NCI-H2107 (cell line): ENCODE data around the gene TBCC.
"Not testable (repeated sequence)": the region's sequence is repeated elsewhere in the genome, so short reads cannot be mapped to it uniquely, and the experiment has no call there.

Source experiments
- DNase-seq: peaks from one replicate; lab custom pipeline; 2025; lab: John Stamatoyannopoulos, UW

Gene TBCC

DNA sequence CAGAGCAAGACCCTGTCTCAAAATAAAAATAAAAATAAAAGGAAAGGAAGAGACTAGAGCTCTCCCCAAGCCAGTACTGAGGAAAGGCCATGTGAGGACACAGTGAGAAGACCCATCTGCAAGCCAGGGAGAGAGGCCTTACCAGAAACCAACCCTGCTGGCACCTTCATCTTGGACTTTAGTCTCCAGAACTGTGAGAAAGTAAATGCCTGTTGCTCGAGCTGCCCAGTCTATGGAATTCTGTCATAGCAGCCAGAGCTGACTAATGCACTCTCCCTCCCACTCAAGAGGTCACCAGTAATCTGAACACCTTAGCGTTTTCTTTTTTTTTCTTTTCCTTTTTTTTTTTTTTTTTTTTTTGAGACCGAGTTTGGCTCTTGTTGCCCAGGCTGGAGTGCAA, 16.2 kb downstream of the TBCC start:
- no peak for DNase-seq

DNA sequence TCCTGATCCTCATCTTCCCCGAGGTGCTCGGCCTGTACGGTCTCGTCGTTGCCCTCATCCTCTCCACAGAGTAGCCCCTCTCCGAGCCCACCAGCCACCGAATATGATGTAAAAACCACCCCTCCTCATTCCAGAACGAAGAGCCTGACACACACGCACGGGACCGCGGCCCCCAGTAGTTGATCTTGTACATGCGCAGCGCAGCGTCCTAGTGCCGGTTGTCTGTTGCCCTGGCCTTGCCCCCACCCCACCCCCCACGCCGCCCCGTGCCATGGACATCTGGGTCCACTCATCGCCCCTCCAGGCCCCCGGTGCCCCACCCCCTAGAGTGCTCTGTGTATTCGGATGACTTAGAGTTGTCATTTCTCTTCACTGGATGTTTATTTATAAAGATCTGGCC, 18.3 kb downstream of the TBCC start:
- DNase-seq: no peak

DNA sequence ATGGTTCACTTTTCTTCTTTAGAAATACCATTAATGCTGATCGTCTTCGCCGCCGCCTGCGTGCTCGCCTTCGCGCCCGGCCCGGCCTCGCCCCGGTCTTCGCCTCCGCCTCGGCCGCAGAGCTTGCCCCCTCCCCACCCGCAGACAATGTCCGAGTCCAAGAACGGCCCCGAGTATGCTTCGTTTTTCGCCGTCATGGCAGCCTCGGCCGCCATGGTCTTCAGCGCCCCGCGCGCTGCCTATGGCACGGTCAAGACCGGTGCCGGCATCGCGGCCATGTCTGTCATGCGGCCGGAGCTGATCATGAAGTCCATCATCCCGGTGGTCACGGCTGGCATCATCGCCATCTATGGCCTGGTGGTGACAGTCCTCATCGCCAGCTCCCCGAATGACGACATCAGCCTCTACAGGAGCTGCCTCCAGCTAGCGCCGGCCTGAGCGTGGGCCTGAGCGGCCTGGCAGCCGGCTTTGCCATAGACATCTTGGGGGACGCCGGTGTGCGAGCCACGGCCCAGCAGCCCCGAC, 18.8 kb downstream of the TBCC start:
- no peak for DNase-seq

DNA sequence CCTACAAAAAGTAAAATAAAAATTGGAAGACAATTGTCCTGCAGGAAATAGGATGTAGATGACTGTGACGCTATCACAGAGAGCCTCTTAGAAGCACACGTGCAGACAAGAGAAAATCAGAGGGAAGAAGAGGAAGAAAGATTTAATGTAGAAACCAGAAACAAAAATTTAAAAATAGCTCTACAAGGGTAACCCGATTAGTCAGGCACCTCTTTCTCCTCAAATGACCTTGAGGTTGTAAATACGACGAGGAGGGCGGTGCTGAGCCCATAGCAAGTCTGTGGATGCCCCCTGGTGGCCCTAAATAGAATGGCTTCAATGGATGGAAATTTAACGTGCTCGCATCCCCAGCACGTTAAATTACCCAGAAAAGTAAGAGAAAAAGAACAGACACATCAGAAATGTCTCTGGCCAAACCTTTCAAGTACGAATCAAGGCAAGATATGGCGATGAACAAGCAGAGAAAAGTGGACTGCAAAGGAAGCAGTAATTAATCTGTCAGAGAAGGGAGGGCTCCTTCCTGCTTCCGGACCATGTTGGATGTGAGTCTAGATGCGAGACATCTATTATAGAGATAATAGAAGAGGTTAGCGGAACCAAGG, 19.3 kb downstream of the TBCC start:
- DNase-seq: peak; percentile 21

DNA sequence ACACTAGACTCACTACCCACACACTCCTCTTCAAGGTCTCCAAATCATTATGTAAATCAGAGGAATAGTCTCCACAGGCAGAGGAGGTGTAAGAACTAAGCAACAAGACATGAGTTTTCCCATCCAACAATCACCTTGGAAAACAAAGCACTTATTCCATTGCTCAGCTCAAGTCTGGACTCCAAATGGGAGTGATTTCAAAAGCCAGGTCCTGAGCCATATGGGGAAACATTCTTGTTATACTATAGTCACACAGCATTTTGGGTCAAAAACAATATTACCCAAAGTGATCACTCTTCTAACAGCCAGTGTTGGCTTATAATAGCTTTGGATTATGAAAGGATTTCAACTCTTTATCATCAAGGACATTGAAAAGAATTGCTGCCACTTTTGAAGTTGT, 19.9 kb downstream of the TBCC start:
- no peak for DNase-seq

DNA sequence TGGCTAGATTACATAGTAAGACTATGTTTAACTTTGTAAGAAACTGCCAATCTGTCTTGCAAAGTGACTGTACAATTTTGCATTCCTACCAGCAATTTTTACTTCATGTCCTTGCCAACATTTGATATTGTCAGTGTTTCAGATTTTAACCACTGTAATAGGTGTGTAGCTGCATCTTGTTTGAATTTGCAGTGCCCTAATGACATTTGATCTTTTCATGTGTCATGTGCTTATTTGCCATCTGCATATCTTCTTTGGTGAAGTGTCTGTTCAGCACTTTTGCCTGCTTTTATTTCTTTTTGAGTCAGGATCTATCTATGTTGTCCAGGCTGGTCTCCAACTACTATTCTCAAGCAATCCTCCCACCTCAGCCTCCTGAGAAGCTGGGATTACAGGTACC, 21.1 kb downstream of the TBCC start:
- DNase-seq: no peak

DNA sequence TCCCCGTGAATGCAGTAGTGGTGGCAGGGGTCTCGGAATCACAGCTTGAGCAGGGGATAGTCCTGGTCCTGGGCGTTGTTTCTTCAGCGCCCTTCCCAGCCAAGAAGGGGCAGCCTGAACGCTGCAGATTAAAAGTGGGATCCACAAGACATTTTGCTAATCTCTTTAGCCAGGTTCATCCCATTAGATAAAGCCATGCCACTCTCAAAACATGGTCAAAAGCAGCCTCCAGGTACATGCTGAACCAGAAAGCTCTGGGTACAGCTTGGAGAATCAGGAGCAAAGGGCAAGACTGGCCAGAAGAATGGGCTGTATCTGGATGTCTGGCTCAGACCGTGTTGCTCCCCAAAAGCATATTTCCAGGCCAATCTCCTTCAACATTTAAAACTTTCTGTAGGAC, 23.4 kb downstream of the TBCC start, which contains the start of gene PRPH2:
TSS of gene PRPH2 (minus strand) at position 101 of the 400 bp plus-strand sequence. CDS start 263 bp downstream, outside the sequence.
- no peak for DNase-seq

DNA sequence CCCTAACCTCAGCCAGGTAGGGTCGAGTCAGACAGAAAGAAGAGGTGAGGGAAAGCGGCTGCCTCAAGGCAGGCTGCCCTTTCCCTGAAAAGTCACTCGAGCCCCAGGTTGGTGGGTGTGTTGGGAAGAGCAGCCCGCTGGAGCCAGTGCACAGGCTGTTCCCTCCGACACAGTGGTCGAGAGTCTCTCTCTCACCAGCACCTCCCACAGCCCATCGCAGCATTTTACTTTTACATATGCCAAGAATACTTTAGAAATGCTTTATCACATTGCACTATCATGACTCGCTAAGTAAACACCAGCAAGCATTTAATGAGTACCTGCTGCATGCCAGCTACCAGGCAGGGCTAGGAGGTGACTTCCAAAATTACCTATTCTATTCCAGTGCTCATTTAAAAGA, 25.2 kb downstream of the TBCC start:
- no peak for DNase-seq

DNA sequence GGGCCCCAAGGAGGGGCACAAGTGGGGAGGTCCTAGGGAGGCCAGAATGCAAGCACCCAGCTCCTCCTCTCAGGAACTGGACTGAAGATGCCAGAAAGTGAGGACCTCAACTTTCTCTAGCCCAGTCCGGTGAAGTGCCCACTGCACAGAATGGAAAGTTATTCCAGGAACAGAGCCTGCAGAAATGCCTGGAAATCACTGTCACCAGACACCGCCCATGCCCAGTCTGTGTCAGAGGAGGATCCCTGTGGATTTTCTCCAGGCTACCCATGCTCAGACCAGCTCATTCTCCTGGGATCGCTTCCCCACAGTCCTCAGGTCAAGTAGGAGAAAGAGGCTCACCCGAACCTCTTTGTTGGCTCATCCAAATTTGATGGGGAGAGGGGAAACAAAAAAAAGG, 30.0 kb downstream of the TBCC start:
- no peak for DNase-seq

DNA sequence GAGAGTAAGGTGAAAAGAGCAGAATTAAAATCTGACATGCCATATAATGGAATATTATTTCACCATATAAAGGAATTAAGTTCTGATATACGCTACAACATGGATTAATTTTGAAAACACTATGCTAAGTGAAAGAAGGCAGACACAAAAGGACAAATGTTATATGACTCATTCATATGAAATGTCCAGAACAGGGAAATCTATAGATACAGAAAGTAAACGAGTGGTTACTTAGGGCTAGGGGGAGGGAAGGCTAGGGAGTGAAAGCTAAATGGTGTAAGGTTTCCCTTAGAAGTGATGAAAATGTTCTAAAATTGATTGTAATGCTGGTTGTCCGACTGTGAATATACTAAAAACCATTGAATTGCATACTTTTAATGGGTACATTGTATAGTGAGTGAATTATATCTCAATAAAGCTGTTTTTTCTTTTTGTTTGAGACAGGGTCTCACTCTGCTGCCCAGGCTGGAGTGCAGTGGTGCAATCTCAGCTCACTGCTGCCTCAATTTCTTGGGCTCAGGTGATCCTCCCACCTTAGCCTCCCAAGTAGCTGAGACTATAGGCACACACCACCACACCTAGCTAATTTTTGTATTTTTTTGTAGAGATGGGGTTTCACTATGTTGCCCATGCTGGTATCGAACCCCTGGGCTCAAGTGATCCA, 31.7 kb downstream of the TBCC start:
- no peak for DNase-seq

DNA sequence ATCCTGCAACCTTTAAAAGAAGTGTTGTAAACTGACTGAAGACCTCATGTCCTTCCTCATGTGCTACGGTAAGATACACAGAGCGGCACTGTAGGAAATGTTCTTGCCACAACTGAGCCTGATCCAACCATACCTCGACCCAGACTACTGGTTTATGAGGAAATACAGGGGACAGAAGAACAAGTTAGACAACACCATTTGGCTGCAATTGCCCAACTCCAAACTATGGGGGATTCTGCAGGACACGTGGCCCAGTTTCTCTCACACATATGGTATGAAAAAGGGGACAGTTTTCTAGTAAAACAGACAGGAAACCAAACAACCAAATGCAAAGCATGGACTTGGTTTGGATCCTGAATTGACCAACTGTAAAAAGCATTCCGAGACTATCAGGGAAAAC, 34.0 kb downstream of the TBCC start:
- no peak for DNase-seq

DNA sequence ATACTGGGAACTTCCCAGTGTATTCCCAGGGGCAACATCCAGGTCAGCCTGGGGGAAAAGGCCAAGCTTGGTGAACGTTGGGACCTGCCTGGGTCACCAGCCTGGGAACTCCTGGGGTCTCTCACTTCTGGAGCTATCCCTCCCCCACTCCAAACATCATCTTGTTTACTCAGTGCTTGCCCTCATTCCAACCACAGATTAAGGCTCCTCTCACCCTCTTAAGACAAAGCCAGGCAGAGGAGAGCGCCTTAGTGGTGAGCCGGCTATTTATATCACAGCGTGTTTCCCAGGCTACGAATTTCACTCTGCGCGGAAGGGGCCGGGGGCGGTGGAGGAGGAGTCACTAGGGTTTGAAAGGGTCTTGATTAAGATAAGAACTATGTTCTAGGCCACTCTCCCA, 35.6 kb downstream of the TBCC start:
- no peak for DNase-seq

DNA sequence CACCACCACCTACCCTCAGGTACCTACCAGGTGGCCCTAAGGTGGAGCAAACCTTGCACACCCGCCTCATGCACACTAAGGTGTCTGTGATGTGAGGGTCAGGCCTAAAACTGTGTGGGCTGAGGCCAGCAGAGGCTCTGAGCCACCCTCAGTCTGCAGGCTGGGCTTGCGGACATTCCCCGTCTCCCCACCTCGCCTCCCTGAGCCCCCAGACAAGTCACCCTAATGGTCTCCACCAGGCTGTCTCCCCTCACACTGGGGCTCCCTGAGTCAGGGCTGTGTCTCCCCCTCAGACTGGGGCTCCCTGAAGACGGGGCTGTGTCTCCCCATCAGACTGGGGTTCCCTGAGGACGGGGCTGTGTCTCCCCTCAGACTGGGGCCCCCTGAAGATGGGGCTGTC, 36.0 kb downstream of the TBCC start:
- no peak for DNase-seq

DNA sequence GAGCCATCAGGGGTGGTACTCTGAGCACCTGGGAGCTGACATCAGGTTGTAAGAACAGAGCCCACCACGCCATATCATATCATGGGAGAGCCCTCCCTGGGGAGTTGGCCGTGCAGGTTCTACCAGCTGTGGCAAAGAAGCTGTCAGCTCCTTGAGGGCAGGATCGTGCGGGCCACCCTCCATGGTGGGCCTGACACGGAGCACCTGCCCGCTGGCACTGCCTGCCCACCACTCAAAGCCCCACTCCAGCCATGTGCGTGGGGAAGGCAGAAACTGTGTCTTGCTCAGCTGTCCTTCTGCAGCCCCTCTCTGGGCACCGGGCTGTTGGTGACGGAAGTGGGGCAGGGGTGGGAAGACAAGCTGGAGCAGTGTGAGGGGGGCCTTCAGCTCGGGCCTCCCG, 37.8 kb downstream of the TBCC start:
- DNase-seq: no peak

DNA sequence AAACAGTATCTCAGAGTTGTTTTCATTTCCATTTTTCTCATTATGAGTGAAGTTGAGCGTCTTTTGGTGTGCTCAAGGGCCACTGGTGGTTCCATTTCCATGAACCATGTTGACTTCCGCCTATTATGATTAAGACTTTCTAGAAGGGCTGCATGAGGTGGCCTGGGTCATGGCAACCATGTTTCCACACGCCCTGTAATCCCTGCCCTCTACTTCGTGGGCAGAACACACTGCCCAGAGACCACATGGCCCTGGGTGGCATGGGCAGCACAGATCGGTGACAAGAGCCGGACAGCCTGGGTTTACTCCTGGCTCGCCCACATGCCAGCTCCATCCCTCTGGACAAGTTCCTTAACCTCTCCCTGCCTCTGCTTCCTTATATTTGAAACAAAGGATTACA, 38.3 kb downstream of the TBCC start:
- no peak for DNase-seq

DNA sequence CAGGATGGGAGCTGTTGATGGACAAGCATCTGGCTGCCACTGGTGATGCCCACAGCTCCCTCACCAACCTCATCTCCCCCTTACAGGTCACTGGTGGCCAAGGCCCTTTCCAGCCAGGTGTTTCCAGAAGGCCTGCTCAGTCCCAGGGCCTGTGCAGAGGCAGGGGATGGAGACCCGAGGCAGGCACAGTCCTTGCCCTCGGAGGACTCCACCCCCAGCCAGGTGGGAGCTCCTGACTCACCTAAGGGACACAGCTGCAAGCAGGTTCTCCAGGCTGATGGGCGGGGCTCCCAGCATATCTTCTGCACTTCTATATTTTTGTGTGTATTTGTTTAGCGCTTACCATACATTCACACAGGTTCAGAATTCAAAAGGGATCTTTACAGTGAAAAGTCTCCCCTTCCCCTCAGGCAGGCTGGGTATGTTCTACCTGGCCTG, 40.9 kb downstream of the TBCC start:
- no peak for DNase-seq

DNA sequence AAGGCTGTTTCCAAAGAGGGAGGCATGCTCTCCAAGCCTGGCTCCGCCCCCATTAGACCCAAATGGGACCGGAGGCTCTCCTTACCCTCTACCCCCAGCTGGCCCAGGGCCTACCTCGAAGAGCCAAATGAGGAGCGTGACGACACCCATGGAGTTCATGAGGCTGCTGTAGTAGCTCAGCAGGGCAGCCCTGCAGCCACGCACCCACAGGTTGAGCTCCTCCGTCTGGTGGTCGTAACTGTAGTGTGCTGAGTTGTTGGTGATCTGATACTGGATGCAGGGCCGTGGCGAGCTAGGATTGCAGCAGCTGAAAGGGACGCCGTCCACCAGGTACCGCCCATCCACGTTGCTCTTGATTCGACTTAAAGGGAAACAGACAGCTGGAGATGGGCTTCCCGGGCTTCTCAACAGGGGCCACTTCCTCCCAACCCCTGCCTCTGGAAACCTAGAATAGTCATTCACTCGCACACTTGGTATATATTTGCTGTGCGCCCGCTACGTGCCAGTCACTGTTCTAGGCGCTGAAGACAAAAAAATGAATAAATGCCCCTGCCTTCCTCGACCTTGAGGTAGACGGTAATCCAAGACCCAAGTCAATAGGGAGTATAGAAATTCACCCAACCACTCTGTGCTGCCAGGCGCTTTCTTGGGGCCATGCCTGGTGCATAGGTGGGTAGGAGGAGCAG, 41.5 kb downstream of the TBCC start:
- no peak for DNase-seq

DNA sequence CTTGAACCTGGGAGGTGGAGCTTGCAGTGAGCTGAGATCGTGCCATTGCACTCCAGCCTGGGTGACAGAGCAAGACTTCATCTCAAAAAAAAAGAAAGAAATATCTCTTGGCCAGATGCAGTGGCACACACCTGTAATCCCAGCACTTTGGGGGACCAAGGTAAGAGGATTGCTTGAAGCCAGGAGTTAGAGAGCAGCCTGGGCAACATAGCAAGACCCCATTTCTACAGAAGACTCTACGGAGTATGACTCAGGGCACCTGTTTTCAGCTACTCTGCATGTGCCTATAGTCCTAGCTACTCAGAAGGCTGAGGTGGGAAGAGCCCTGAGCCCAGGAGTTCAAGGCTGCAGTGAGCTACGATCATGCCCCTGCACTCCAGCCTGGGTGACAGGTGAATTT, 43.1 kb downstream of the TBCC start:
- DNase-seq: not testable (repeated sequence)

DNA sequence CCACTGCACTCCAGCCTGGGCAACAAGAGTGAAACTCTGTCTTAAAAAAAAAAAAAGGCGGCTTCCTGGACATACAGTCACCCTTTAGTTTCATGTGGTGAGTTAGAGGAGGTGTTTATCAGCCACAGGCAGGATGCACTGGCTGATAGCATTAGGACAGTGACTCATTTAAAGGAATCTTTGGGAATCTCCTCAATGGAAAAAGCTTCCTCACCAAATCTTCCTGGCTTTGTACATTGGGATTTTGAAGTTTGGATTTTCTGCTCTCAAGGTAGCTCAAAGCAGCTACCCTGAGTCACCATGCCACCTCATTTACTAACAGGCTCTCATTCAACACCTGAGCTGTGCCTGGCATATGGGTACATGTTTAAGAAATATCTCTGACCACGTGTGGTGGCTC, 43.7 kb downstream of the TBCC start:
- no peak for DNase-seq

DNA sequence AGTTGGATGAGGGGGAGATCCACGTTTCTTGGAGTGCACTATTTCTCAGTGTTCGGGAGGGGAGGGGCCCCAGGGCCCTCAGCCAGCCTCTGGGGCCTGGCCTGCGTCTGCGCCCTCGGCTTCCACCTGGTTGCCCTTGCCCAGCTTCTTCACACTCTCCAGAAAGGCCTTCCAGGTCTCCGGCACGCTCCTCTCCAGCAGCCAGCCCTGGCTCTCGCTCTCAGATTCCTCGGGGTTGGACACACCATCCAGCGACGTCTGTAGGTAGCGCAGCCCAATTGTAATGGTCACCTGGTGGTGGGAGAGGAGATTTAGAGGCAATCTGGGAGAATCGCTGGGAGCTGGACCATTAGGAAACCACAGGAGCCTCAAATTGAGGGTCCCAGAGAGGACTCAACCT, 47.7 kb downstream of the TBCC start:
- DNase-seq: no peak

DNA sequence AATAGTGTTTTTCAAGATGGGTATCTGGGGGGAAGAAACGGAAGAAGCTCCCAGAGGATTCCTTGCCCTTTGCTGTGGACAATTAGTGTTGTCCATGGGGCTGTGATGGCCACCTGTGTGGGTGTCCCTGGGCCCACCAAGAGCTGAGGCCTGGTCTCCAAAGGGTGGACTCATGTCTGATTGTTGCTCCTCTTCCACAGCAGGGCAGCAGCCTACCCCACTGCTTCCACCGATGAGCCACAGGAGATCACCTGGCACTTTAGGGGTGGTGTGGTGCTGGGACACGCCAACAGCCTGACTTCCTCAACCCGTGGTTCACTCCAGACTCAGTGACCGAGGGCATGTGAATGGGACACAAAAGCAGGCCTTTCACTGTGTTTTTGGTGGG, 48.6 kb downstream of the TBCC start:
- no peak for DNase-seq

DNA sequence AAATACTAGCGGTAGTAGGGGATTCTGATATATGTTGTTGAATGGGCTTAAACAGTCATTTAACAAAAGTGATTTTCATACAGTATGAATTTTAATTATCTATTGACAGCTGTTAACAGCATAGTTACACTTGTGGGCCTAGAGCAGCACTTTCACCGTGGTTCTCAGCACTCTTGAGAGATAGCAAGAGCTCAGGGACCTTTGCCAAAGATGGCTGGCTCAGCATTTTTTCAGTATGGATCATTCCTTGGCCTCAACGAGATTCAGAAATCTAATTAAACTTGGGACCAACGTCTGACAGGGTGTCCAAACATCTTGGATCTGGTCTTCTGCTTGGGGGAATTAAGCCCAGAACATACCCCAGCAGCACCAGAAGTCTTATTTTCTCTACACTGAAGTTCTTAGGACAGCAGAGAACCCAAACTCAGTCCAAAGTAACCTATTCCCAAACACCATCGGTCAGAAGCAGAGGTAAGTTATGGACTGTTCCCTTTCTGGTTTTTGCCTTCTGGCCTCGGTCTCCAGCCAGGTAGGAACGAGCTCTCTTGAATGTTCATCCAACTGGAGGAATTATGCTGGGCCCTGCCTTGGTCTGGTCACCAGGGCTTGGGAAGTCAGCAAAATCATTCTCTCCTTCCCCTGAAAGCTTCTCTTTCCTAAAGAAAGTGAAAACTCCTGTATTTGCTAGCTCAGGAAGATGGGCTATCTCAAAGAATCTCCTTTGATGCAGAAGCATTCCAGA, 49.2 kb downstream of the TBCC start:
- DNase-seq: no peak

DNA sequence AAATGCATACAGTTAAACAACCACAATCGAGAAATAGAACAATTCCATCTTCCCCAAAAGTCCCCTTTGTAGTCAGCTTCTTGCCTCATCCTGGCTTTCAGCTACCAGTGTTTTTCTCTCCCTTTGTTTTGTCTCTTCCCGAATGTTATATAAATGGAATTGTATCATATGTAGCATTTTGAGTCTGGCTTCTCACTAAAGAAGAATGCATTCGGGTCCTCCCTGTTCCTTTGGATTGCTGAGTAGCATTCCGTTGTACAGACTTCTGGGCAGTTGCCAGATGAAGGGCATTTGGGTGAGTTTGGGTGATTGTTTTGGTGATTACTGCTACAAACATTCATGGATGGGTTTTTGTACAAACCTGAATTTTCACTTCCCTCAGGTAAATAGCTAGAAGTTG, 51.3 kb downstream of the TBCC start:
- no peak for DNase-seq
